HepG2 (cell line): ENCODE measurements around the gene TMC8. TPM values are rescaled to one million over a fixed set of nuclear protein-coding genes. Genes with fewer than 3 reads are reported as not detected.

Experiments used
- FOXA3 ChIP-seq: IDR thresholded peaks from 2 replicates; pipeline ENCODE4 v1.6.1; 2016; ENCODE audit warnings: missing genetic modification reagents, missing compliant biosample characterization
- MLLT10 ChIP-seq: sonication (generic); formaldehyde crosslinking; IDR thresholded peaks from 2 replicates; pipeline ENCODE4 v1.4.0; 2020; ENCODE audit warnings: missing genetic modification reagents
- MXI1 ChIP-seq: IDR thresholded peaks from 3 replicates; pipeline ENCODE4 v1.6.1; 2012; ENCODE audit warnings: low read depth, low read length, inconsistent platforms, borderline replicate concordance
- NFYC ChIP-seq: IDR thresholded peaks from 2 replicates; pipeline ENCODE4 v1.6.1; 2016; ENCODE audit warnings: missing genetic modification reagents, missing compliant biosample characterization
- PHB2 ChIP-seq: fragments of 450-650 bp; IDR thresholded peaks from 2 replicates; pipeline ENCODE4 v1.6.1; 2018; ENCODE audit not compliant: partially characterized antibody
- POLR2G ChIP-seq: fragments of 200-400 bp; formaldehyde crosslinking; IDR thresholded peaks from 2 replicates; pipeline ENCODE4 v1.6.1; 2018; ENCODE audit warnings: mild to moderate bottlenecking, low read depth, low read length, moderate library complexity
- PPARG ChIP-seq: conservative IDR thresholded peaks from 2 replicates; pipeline ENCODE4 v1.6.1; 2016; ENCODE audit warnings: missing biosample characterization, missing genetic modification reagents
- PRDM10 ChIP-seq: sonication (generic); formaldehyde crosslinking; IDR thresholded peaks from 2 replicates; pipeline ENCODE4 v1.4.0; 2020; ENCODE audit warnings: low read depth, missing genetic modification reagents
- REPIN1 ChIP-seq: sonication (generic); formaldehyde crosslinking; IDR thresholded peaks from 2 replicates; pipeline ENCODE4 v1.8.0; 2022; ENCODE audit warnings: missing genetic modification reagents, low read depth, mild to moderate bottlenecking, borderline replicate concordance
- SMAD3 ChIP-seq: sonication (generic); formaldehyde crosslinking; IDR thresholded peaks from 2 replicates; pipeline ENCODE4 v1.4.0; 2020; ENCODE audit warnings: missing genetic modification reagents
- ZBTB42 ChIP-seq: sonication (generic); formaldehyde crosslinking; IDR thresholded peaks from 2 replicates; pipeline ENCODE4 v1.5.0; 2020; ENCODE audit warnings: mild to moderate bottlenecking, missing genetic modification reagents
- ZNF264 ChIP-seq: sonication (generic); formaldehyde crosslinking; IDR thresholded peaks from 2 replicates; pipeline ENCODE4 v1.4.0; 2020; ENCODE audit warnings: missing genetic modification reagents
- ZNF33B ChIP-seq: sonication (generic); formaldehyde crosslinking; IDR thresholded peaks from 2 replicates; pipeline ENCODE4 v1.5.1; 2020; ENCODE audit warnings: mild to moderate bottlenecking, missing genetic modification reagents
- ZNF343 ChIP-seq: sonication (generic); formaldehyde crosslinking; IDR thresholded peaks from 2 replicates; pipeline ENCODE4 v1.4.0; 2020; ENCODE audit warnings: mild to moderate bottlenecking, missing genetic modification reagents
- ZNF451 ChIP-seq: sonication (generic); formaldehyde crosslinking; IDR thresholded peaks from 2 replicates; pipeline ENCODE4 v1.5.0; 2020; ENCODE audit warnings: mild to moderate bottlenecking, missing genetic modification reagents
- ZNF574 ChIP-seq: sonication (generic); formaldehyde crosslinking; IDR thresholded peaks from 2 replicates; pipeline ENCODE4 v1.4.0; 2020; ENCODE audit warnings: missing genetic modification reagents
- ZNF724P ChIP-seq: sonication (generic); formaldehyde crosslinking; IDR thresholded peaks from 2 replicates; pipeline ENCODE4 v1.8.0; 2022; ENCODE audit warnings: missing genetic modification reagents, borderline replicate concordance
- ZNF746 ChIP-seq: sonication (generic); formaldehyde crosslinking; IDR thresholded peaks from 2 replicates; pipeline ENCODE4 v1.8.0; 2022; ENCODE audit warnings: mild to moderate bottlenecking, missing genetic modification reagents
- ZNF777 ChIP-seq: sonication (generic); formaldehyde crosslinking; IDR thresholded peaks from 2 replicates; pipeline ENCODE4 v1.4.0; 2020; ENCODE audit warnings: missing genetic modification reagents
- polyA plus RNA-seq, 8 experiments: library from polyadenylated mRNA; depleted of rRNA in 3 of 8; stranded (reverse) in 7 of 8; unstranded in 1 of 8; fragments of >200 nt; fragmentation: Illumina TruSeq in 4 of 8; extraction: Trizol in 4 of 8; gene quantifications; 2 replicates each; pipeline versions ENCODE4 v1.2.1 to v1.2.3, GENCODE V29; 2011 to 2016; ENCODE audit warnings: low read depth in 4 of 8, missing spikeins in 1 of 8, mixed read lengths in 1 of 8; ENCODE audit not compliant: insufficient read depth in 1 of 8
- total RNA-seq, 5 experiments: library from RNA; depleted of rRNA; stranded (reverse); fragments of >200 nt; fragmentation: Illumina TruSeq; extraction: Trizol; gene quantifications; 2 replicates each; pipeline ENCODE4 v1.2.3, GENCODE V29; 2016; ENCODE audit warnings: low read depth in 1 of 5

Gene TMC8
- total and polyA plus RNA-seq, 2 of the 13 experiments (the other 11 are each of a cell fraction or from before 2014, with no cell fraction given), result 0.53 to 7.8 TPM

- TF ChIP-seq SMAD3 (CRISPR knock-in tag), result peak; percentile 74; the same call in 1 of the 2 replicates
- peak; percentile 62; the same call in 1 of the 2 replicates for TF ChIP-seq POLR2G
- no peak for TF ChIP-seq ZBTB42
- no peak for TF ChIP-seq MLLT10 (CRISPR knock-in tag)
- TF ChIP-seq ZNF451 (CRISPR knock-in tag), result no peak
- TF ChIP-seq MXI1, result 0 out of 3 replicates have a peak, but pooled peaks have one; percentile 40
- no peak for TF ChIP-seq ZNF724P (CRISPR knock-in tag)
- TF ChIP-seq ZNF777 (CRISPR knock-in tag), result no peak
- 0 out of 2 replicates have a peak, but pooled peaks have one; percentile 36 for TF ChIP-seq ZNF33B (CRISPR knock-in tag)
- TF ChIP-seq ZNF264, result no peak
- peak; percentile 62; the same call in 1 of the 2 replicates for TF ChIP-seq PPARG (CRISPR knock-in tag)
- peak; percentile 59 for TF ChIP-seq ZNF574
- no peak for TF ChIP-seq PHB2
- 0 out of 2 replicates have a peak, but pooled peaks have one; percentile 28 for TF ChIP-seq NFYC (CRISPR knock-in tag)
- TF ChIP-seq ZNF746 (CRISPR knock-in tag), result no peak
- no peak for TF ChIP-seq ZNF343 (CRISPR knock-in tag)
- 0 out of 2 replicates have a peak, but pooled peaks have one; percentile 71 for TF ChIP-seq REPIN1 (CRISPR knock-in tag)
- TF ChIP-seq FOXA3 (CRISPR knock-in tag), result 0 out of 2 replicates have a peak, but pooled peaks have one; percentile 41
- peak; percentile 22; the same call in 1 of the 2 replicates for TF ChIP-seq PRDM10 (CRISPR knock-in tag)
Measured at GRCh38 chr17:78112518-78113471, 17.8 kb upstream of the TMC8 start (continued).
